NCI-H2081 (cell line): ENCODE measurements around the gene PANK4.
A peak's percentile ranks its signal among the peaks of the same experiment; 100 is the strongest.

Experiments
- DNase-seq, 2 experiments: peaks; one replicate each; lab custom pipeline; 2025; lab: John Stamatoyannopoulos, UW

The PANK4 gene

GRCh38 chr1:2528966-2529783 is 2.8 kb upstream of the PANK4 start:
- DNase-seq: peak in 1 of 2 experiments; percentile 34

DNA sequence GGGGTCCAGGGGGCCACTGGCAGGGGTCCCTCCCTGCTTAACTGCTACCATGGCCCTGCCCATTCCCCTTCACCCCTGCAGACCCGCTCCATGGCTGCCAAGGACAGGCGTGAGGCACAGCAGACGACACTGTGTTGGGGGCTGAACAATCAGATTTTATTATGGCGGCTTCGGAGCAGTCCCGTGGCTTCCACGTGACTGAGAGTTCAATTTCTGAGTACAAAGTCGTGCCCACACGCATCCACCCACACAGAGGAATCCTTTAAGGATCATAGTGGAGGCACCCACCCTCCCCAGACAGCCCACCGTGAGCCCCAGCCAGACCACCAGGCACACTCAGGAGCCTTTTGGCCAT is 2.2 kb upstream of the PANK4 start:
- no peak for DNase-seq

GRCh38 chr1:2528016-2528415 is 1.6 kb upstream of the PANK4 start:
- peak in 1 of 2 experiments; percentile 9 for DNase-seq

DNA sequence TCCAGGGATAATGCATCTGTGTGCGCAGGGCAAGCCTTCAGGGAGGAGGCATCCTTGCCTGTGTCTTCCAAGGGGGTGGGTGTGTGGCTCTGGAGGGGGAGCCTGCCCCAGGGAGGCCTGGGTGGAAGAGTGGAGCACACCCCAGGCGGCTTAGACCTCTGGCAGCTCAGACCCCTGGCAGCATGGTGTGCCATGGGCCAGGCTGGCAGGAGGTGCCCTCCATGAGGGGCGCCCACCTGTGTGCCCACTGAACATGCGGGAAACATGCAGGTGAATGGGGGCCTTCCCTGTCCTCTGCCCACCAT is 1.1 kb upstream of the PANK4 start:
- DNase-seq: no peak

DNA sequence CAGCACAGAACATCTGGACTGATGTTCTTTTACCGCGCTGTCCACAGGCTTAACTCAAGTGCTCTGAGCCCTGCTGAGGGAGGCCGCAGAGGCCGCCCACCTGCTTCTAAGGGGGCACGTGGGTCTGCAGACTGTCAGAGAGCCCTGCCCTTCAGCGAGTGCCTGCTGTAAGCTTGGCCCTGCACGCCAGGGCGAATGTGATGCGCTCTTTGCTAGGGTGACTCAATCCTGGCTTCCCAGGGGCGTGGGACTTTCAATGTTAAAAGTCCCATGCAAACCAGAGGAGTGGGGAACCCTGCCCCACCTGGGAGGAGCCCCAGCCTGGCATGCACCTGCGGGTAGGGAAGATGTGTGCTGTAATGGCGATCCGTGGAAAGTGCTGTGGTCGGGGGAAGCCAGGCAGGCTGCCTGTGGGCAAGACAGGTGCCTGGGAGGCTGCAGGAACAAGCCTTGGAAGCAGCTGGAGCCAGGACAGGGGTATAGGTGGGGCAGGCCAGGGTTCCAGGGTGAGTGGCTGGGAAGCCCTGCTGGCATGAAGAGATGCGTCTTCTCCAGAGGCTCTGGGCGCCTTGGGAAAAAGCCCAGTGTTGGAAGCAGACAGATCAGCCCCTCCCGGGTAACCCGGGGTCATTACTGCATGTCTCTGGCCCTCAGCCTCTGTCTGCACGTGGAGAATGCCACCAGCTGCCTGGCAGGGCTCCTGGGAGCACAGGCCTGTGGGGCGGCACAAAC is 594 bp upstream of the PANK4 start:
- no peak for DNase-seq

DNA sequence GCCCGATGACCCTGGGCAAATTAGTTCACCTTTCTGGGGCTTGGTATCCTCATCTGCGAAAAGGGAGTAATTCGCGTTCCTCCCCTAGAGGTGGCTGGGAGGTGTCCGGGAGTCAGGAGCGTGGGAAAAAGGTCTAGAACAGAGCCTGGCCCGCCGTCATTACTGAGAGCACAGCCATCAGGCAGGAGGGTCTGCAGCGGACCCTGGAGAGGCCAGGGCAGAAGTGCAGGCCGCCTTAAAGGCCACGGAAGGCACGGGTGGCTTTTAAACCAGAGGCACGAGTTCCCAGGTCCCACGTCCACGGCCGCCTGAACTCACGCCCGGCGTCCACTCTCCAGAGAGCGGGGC is 850 bp downstream of the PANK4 start:
- no peak for DNase-seq

DNA sequence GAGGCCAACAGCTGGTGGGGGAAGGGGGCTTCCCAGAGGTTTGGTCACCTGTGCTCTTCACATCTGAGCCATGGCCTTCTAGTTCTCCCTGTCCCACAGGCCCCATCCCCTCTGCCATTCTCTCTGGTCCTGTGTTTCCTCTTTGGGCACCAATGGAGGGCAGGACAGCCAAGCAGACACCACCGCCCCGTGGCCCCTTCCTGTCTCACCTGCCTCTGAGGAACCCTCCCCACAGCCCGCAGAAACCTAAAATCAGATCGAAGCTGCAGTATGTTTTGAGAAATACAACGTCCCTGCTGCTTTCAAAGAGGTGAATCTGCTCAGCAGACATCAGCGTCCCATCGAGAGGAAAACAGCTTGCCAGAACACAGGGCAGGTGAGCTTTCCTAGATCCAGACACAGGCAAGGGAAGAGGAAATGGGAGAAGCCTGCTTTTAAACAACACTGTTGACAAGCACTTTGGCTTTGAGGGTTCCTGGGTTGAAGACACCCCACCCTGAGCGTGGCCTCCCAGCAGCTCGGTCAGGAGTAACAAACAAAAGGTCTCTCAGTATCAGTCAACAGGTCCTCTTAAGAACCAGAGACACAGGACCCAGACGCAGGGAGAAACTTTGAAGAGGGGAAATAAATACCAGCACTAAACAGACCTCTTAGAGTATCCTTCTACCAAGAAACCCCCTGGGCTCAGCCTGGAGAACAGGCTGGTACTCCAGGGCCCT is 2.3 kb downstream of the PANK4 start:
- DNase-seq: no peak

DNA sequence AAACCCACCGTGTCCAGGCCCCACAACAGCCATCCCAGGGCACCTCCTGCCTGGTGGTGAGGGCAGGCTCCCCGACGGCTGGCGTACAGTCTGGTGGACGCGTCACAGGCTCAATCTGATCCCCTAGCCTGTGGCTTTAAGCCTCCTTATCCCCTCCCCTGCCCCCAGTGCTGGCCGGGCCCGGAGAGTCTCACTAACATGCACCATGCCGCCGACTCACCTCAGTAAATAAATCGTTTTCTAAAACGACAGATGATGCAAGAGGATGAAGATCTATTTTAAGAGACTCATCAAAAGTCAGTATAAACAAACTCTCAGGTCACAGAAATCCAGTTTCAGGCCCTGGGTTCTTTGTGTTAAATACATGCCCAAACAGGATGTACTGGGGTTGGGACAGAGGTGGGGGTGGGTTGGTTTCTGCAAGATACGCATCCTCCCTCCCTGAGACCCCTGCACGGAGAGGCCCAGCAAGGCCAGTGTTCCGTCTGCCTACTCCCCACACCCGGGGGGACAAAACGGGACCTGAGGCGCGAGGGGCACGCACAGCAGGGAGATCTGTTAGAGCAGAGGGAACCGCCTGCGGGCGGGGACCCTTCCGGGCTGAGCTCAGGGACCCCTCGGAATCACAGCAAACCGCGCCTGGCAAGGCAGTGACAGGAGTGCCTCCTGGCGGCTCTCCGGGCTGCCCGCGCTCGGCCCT is 3.1 kb downstream of the PANK4 start:
- DNase-seq: no peak

GRCh38 chr1:2522230-2522629 is 4.2 kb downstream of the PANK4 start:
- no peak for DNase-seq

DNA sequence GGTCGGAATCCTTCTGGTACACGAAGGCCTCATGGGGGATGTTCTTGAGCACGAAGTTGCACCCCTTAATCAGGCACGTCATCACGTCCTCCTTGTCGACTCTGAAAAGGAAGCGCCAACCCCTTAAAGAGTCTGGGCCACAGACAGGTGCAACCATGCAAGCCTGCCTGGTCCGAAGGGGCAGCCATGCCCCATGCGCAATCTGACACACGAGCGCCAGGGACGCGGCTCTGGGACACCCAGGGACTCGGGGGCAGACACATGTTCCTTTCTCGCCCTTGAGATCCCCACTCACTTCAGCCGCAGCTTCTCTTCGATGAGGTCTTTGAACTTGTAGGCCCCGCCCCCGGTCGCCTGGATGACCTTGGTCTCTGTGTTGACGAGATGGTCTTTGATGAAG is 5.6 kb downstream of the PANK4 start:
- DNase-seq: no peak

DNA sequence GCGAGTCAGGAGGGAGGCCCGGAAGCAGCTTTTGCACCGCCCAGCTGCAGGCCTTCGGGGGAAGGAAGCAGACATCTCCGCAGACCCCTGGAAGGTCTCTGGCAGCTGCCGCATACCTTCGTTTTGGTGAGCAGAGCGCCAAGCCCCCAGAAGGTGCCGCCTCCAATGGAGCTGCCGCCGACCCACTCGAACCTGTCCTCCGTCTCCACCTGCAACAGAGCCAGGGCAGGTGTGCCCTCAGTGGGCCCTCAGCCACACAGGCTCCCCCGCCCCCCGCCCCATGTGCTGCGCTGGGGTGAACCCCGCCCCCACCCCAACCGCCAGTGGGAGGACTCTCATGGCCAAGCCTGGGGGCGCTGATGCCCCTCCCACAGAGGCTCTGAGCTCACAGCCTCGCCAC is 6.2 kb downstream of the PANK4 start:
- no peak for DNase-seq

GRCh38 chr1:2519729-2520128 is 6.7 kb downstream of the PANK4 start:
- DNase-seq: no peak

DNA sequence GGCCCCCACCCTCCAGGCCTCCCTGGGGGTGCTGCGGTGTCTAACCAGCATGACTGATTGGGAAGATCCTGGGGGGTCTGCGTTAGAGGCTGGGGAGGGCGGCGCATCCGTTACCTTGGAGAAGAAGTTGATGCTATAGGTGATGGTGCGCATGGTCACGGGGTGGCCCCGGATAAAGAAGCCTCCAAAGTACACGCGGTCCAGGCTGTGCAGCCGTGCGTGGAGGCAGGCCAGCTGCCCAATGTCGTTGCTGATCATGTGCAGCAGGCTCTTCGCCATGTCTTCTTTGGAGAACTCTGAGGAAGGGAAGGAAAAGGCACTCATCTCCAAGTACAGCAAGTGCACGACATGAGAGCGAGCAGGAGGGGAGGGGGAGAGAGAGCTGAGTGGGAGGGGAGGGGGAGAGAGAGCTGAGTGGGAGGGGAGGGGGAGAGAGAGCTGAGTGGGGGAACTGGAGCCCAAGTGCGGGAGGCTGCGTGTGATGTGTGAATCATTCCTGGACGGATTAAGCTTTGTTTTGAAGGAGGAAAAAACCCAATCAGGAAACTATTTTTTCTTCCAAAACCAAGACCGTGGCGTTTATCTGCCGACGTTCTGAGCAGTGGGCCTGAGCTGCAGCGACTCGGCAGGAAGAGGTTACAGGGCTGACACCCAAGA is 7.2 kb downstream of the PANK4 start:
- DNase-seq: no peak

DNA sequence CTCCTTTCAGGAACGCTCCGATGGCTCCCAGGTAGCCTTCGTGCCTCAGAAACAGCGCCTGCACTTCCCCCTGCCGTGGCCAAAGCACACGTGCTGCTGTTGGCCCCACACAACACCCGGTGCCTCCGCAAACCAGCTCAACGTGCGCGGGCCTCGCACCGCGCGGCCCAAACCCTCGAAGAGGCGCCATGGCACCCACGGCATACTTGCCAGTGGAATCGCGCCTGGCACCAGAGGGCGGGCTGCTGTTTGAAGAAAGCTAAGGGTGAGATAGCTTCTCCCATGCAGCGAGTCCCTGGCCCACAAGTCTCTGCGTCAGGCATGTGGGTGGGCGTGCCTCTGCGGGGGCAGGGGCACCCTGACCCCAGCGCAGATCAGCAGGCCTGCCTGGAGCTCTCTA is 7.9 kb downstream of the PANK4 start:
- DNase-seq: no peak

DNA sequence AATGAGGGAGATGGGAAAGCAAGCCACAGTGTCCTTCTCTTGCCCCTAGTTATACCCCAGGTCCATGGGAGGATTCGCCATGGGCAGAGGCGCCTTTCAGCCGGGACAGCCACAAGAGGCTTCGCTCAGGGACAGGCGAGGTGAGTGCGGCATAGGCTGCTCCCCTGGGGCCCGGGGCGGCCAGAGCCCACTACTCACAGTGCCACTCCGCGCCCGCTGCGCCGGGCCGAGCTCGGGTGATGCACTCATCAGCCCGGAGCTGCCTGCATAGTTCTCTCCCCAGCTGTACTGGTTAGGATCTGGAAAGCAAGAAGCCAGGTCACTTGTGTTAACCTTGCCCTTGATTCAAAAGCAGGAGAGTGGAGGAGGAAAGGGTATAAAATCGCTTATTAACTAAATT is 8.4 kb downstream of the PANK4 start:
- DNase-seq: no peak

GRCh38 chr1:2516946-2517345 is 9.4 kb downstream of the PANK4 start:
- DNase-seq: no peak

GRCh38 chr1:2516124-2516523 is 10.3 kb downstream of the PANK4 start:
- DNase-seq: no peak

- DNase-seq: no peak
Observed at GRCh38 chr1:2515763-2516080, 10.7 kb downstream of the PANK4 start.

DNA sequence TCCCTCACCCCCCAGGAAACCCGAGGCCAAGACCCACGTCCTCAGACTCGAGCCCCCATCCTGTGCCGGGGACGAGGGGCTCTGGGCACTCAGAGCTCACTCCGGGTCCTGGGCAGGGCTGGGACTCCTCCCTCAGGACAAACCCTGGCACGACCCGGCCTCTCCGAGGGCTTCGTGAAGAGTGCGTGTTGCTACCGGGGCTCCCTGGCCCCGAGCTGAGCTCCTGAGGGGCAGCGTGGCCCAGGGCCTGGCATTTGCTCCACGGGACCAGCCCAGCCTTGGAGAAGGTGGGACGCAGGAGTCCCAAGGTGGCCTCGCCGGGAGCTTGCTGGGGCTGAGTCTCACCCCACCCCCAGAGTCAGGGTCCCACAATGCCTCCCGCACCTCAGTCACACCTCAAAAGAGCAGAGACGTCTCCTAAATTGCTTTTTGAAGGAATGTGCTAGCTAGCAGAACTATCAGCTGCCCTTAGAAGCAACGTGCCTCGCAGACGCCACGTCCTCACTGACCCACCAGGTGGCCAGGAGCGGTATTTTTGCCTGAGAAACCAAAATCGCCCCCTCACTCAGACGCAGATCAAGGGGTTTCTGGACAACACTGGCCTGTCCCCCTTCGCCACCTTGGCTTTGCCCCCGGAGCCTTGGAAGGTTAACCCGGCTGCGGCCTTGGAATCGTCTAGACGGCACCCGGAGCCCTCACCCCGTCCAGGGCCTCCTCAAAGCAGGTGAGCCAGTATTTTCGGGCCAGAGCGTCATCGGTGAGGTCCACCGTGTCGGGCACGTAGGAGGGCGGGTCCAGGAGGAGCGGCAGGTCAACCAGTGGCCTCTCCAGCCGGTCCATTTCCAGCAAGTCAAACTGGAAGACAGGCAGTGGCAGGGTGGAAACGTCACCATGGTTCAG is 11.3 kb downstream of the PANK4 start:
- DNase-seq: no peak

DNA sequence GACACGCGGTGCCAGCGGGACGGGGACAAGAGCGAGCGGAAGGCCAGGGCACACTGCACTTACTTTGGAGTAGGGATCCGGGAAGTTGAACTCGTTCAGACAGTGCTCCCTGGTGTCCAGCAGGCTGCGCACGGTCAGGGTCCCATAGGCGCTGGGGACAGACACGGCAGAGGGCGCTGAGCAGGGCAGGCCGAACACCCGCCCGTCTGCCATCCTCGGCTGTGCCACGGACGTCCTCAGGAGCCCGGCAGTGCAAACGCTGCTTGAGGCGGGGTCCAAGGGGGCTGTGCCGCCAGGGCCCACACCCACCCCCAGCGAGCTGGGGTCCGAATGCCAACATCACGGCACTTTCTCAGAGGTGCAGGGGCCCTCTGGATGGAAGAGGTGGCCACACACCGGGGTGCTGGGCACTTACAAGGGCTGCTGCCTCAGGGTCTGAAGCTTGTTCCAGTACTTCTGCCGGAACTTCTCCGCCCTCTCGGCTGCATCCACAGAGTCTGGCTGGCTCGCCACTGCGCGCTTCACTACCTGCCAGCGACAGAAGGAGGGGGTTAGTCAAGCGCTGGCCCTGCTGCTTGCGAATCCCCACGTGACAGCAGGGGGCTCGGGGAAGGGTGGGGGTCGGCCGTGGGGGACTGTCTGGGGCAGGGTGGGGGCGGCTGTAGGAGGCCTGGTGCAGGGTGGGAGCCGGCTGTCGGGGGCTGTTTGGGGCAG is 12.3 kb downstream of the PANK4 start:
- DNase-seq: no peak
